ENCODE measurements around the gene SNX15.

DNA sequence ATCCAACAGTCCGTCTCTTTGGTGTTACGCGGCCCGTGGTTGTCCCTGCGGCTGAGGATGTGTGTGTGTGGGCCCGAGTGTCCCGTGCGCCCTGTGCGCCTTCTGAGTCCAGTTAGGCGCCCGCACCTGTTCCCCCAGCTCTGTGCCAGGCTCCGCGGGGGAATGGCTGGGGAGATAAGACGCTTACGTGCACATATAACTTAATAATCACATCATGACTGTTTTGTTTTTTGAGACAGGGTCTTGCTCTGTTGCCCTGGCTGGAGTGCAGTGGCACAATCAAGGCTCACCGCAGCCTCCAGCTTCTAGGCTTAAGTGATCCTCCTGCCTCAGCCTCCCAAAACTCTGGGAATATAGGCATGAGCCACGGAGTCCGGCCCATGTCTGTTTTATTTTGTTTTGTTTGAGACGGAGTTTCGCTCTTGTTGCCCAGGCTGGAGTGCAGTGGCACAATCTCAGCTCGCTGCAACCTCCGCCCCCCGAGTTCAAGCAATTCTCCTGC is 12.5 kb upstream of the SNX15 start:
- TF ChIP-seq POLR2A (IDR thresholded peaks at IDR 0.05) (no peak), EP300 (IDR thresholded peaks at IDR 0.05) (no peak)
- TF ChIP-seq, protein P1, sequence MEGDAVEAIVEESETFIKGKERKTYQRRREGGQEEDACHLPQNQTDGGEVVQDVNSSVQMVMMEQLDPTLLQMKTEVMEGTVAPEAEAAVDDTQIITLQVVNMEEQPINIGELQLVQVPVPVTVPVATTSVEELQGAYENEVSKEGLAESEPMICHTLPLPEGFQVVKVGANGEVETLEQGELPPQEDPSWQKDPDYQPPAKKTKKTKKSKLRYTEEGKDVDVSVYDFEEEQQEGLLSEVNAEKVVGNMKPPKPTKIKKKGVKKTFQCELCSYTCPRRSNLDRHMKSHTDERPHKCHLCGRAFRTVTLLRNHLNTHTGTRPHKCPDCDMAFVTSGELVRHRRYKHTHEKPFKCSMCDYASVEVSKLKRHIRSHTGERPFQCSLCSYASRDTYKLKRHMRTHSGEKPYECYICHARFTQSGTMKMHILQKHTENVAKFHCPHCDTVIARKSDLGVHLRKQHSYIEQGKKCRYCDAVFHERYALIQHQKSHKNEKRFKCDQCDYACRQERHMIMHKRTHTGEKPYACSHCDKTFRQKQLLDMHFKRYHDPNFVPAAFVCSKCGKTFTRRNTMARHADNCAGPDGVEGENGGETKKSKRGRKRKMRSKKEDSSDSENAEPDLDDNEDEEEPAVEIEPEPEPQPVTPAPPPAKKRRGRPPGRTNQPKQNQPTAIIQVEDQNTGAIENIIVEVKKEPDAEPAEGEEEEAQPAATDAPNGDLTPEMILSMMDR (IDR thresholded peaks at IDR 0.05), result no peak
